ENCODE results near the gene NADSYN1.

Gene NADSYN1

DNA sequence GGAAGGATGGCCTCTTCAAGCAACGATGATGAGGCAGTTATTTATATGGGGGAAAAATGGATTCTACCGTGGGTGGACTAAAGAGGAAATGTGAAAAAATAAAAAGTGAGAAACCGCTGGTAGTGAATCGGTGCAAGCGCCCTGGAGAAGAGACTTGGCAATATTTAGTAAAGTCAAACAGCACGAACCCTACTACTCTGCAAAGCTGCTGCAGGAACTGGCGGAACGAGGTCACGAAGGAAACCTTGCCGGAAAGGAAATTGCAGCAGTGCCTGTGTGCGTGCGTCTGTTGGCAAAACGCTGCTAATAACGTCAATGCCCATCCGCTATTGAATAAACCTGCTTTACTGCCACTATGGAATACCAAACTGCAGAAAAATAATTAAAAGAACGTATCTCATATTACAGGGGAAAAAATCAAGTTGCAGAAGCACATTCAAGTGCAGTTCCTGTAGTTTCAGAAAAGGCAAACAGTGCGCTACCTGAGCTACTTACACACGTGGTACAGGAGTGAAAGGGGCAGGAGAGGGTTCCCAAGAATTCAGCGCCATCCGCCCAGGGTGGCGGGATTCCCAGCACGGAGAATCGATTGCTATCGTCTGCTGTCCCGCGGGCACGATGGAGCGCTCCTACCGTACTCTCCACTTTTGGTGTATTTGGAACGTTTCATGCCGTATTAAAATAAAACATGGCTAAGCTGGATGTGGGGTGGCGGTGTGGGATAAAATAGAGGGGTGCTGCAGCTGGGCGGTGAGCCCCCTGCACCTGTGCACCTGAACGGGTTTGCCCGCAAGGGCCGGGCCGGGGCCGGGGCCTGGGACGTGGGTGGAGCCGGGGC is 585 bp upstream of the NADSYN1 start:
- no peak for DNase-seq

GRCh38 chr11:71453918-71454304 is 908 bp downstream of the NADSYN1 start:
- no peak for DNase-seq

GRCh38 chr11:71454470-71455113 is 1.6 kb downstream of the NADSYN1 start:
- DNase-seq: peak; percentile 21

DNA sequence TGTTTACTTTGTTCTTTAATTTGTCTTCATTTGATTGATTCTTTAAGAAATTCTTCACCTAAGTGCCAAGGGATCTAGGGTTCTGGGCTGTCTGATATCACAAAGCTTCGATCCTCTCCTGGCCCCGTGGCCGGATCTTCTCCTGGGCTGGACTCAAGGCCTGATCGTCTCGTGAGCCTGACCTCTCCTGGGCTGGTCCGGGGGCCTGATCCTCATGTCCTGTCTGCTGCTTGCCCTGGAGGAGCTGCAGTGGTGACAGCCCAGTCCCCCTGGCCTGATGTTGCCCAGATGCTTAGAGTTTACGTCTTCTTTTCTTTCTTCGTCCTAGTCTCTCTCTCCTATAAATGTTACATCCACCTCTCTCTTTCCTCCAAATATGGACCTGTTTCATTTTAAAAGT is 3.3 kb downstream of the NADSYN1 start:
- no peak for DNase-seq

- no peak for DNase-seq
Measured at GRCh38 chr11:71456831-71457230, 3.8 kb downstream of the NADSYN1 start.

DNA sequence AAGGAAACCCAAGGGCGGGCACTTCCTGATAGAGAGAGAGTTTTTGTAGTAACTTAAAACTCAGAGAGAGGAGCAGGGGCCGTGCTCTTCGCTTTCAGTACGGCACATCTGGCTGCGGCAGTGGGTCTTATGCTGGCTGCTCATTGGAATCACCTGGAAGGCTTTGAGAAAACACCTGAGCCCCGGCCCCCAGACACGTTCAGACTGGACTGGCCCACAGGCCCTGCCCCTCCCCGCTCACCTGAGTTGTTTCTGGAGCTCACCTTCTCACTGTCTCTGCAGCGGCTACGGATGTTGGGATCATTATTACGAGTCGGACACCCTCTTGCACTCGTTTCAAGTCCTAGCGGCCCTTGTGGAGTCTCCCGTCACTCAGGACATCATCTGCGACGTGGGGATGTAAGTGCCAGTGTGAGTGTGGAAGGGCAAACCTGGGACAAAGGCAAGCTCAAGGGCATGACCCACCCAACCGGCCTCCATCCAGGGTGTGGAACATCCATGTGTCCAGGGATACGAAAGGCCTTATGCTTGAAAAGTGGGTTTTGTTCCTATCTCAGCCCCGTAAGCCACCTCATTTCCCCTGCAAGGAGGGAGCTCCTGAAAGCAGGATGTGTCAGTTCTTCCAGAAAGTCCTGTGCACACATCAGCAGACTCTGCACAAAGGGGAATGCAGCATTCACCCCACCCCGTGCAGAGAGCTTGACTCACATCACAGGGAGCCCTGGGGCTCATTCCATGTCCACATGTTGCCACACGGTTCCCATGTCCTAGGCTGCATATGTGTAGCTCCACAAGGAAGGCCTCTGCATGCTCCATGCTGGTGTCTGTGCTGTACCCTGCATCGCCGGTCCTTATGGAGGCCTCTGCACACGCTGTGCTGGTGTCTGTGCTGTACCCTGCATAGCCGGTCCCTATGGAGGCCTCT is 5.4 kb downstream of the NADSYN1 start:
- no peak for DNase-seq

DNA sequence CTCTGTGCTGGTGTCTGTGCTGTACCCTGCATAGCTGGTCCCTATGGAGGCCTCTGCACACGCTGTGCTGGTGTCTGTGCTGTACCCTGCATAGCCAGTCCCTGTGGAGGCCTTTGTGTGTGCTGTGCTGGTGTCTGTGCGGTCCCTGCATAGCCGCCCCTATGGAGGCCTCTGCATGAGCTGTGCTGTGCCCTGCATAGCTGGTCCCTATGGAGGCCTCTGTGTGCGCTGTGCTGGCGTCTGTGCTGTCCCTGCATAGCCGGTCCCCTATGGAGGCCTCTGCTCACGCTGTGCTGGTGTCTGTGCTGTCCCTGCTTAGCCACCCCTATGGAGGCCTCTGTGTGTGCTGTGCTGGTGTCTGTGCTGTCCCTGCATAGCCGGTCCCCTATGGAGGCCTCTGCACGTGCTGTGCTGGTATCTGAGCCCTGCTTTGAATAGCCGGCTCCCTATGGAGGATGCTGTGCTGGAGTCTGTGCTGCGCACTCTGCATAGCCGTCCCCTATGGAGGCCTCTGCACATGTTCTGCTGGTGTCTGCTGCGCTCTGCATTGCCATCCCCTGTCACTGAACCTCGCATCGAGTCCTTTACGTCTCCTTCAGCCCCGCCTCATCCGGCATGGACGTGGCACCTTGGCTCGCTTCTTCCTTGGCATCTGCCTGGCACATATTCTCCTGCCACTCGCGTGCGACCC is 6.2 kb downstream of the NADSYN1 start:
- no peak for DNase-seq

GRCh38 chr11:71459767-71460320 is 6.8 kb downstream of the NADSYN1 start:
- no peak for DNase-seq

GRCh38 chr11:71461696-71462095 is 8.7 kb downstream of the NADSYN1 start:
- DNase-seq: no peak

DNA sequence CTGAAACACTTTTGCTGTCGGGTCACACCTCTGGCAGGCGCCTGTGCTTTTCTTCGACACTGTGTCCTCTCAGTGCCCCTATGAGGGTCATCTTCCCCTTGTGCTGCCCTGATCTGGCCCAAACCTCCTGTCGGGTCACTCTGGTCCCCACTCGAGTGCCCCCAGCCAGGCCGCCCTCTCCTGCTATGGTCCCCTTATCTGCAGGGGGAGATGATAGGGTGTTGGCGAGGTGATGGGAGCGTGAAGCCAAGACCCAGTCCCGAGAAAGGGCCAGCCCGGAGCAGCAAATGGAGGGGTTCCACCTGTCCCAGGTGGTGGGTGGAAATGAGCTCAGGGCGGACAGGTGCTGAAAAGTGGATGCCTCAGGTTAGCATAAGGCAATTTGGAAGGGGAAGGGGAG is 9.7 kb downstream of the NADSYN1 start:
- no peak for DNase-seq

DNA sequence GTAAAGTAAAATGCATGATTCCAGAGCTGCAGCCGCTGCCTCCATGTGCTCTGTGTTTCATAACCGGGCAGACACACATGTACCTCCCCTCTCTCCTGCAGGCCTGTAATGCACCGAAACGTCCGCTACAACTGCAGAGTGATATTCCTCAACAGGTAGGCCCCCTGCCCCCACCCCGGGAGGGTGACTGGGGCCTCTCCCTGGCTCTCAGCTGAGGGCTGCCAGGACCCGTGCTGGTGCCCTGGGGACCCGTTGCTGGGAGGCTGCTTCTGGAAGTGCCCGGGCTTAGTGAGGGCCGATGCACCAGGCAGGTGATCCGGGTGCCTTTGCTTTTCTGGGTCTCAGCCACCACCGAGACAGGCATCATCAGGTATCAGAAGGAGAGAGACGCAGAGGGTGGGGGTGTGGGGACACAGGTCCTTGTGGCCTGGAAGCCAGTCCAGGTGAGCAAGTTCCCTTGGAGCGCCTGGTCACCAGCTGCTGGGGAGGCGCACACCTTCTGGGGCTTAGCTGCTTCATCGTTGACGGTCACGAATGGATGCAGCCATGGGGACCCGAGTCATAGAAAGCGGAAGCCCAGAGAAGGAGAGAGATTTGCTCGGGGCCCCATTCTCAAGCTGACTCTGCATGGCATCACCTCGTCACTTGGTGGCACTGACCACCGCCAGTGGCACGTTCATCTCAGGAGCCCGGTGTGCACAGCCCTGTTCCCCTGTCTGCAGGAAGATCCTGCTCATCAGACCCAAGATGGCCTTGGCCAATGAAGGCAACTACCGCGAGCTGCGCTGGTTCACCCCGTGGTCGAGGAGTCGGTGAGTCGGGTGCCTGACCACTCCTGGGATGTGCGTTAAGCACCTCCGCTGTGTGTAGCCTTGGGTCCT is 10.6 kb downstream of the NADSYN1 start:
- no peak for DNase-seq

- DNase-seq: no peak
Measured at GRCh38 chr11:71465054-71465453, 12.1 kb downstream of the NADSYN1 start.

GRCh38 chr11:71466358-71466757 is 13.4 kb downstream of the NADSYN1 start:
- DNase-seq: no peak

DNA sequence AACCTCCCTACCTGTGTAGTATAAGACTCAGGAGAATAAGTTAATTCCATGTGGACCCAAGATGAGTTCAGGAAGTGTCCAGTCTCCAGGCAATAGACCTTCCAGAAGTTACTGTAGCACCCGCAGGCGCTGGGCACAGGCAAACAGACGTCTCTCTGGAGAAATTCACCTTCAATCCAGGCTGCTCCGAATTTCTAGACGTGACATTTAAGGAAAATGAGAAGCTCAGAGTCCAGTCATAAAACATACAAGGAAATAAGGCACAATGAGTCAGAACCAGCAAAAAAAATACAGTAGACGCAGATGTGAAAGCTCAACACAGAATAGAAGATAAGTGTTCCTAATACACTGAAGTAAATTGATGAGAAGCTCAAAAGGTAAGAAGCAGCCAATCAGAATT is 14.2 kb downstream of the NADSYN1 start:
- DNase-seq: no peak

DNA sequence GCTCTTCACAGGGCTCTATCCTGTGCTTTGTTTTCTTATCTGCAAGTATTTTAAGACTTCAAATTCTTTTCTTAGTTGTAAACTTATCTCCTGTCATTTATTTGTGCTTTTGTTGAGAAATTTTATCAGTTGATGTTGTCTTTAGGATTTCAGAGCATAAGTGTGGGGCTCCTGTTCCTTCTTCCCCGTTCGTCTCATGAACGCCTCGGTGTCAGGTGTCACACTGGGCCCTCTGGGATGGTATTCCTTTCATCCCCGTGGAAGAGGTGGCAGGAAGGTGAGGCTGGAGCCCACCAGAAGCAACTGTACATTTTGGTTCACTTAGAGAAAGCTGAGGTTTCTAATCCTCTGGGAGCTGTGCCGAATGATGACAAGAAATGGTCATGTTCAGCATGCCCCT is 17.9 kb downstream of the NADSYN1 start:
- DNase-seq: no peak

DNA sequence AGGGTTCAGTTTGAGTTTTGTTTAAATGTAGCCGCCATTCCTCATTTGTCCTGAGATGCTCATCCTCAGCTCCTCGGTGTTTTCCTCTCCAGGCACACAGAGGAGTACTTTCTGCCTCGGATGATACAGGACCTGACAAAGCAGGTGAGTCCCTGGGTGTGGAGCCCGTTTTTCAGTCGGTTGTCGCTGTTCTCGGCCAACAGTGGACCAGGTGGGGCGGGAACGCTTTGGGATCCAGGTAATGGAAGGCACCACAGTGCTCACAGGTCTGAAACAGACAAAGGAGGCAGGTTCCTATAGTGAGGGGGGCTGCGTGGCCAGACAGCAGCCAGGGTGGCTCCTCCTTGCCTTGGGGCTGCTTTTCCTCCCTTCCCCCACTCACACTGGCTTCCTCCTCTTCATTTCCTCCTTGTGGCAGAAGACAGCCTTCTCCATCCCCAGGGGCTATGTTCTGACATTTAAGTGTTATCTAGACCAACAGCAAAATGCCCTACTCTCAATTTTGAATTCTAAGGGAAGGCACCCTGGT is 19.4 kb downstream of the NADSYN1 start:
- no peak for DNase-seq

GRCh38 chr11:71472941-71473792 is 20.2 kb downstream of the NADSYN1 start:
- no peak for DNase-seq

DNA sequence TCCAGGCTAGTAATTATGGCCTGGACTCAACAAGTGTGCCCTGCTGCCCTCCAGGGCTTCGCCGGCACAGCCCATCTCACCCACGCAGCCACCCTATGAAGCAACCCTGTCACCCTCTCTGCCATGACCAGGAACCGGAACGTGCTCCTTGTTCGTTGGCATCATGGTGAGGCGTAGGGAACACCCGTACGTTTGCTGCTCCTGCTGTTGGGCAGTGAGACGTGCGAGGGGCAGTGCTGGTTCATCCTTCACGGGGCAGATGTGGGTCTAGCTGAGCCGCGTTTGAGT is 20.7 kb downstream of the NADSYN1 start:
- no peak for DNase-seq

- DNase-seq: no peak
Measured at GRCh38 chr11:71474141-71474770, 21.3 kb downstream of the NADSYN1 start.
